Small intestine (tissue), 7 donors: Measurements from ENCODE around the gene ZBED4. TPM values are rescaled to one million over a fixed set of nuclear protein-coding genes. Genes with fewer than 3 reads are reported as not detected.

Source experiments
- DNase-seq, 2 donors: peaks; one replicate each; pipeline versions ENCODE4 v3.0.0 to v3.0.0-alpha.2; 2013
- FAIRE-seq: peaks from 2 replicates; lab custom pipeline; 2012; peaks lifted over from hg19 to GRCh38; lab: Jason Lieb, UNC
- H3K27ac ChIP-seq, 3 donors: one replicate each; pipeline ENCODE4 v1.5.1; 2013; ENCODE audit warnings: low read length in 2 of 3, mild to moderate bottlenecking in 2 of 3, control low read depth in 1 of 3, inconsistent platforms in 1 of 3, low read depth in 1 of 3, moderate library complexity in 1 of 3
- H3K27me3 ChIP-seq, 3 donors: one replicate each; pipeline ENCODE4 v1.6.1; 2013; ENCODE audit warnings: low read length in 3 of 3, inconsistent platforms in 1 of 3; ENCODE audit not compliant: control insufficient read depth in 3 of 3, insufficient read depth in 3 of 3
- H3K36me3 ChIP-seq, 3 donors: one replicate each; pipeline ENCODE4 v1.6.1; 2013; ENCODE audit warnings: low read length in 3 of 3, inconsistent platforms in 1 of 3, low read depth in 1 of 3, mild to moderate bottlenecking in 1 of 3, moderate library complexity in 1 of 3; ENCODE audit not compliant: control insufficient read depth in 3 of 3, insufficient read depth in 2 of 3
- H3K4me1 ChIP-seq, 3 donors: one replicate each; pipeline ENCODE4 v1.6.1; 2013; ENCODE audit warnings: low read length in 2 of 3, inconsistent platforms in 1 of 3, low read depth in 1 of 3, mild to moderate bottlenecking in 1 of 3, moderate library complexity in 1 of 3; ENCODE audit not compliant: control insufficient read depth in 3 of 3, insufficient read depth in 2 of 3
- H3K4me3 ChIP-seq, 3 donors: one replicate each; pipeline ENCODE4 v1.5.1; 2013; ENCODE audit warnings: low read length in 3 of 3, control low read depth in 1 of 3, inconsistent platforms in 1 of 3, low read depth in 1 of 3, mild to moderate bottlenecking in 1 of 3, moderate library complexity in 1 of 3
- H3K9me3 ChIP-seq, 2 donors: one replicate each; pipeline ENCODE4 v1.6.1; 2013; ENCODE audit warnings: low read depth in 1 of 2, low read length in 1 of 2; ENCODE audit not compliant: control insufficient read depth in 2 of 2, insufficient read depth in 1 of 2
- WGBS, 3 donors: extraction: QIAGEN DNeasy Blood & Tissue Kit; methylation state at CpG; one replicate each; pipeline ENCODE4 v1.1.7; 2013; 5-methylcytosine and 5-hydroxymethylcytosine counted together
- polyA plus RNA-seq, 4 donors: library from polyadenylated mRNA; stranded (reverse) in 3 of 4; unstranded in 1 of 4; fragments of 200-250 nt in 3 of 4; fragments of 120-200 nt in 1 of 4; gene quantifications; one replicate each; pipeline versions ENCODE4 v1.2.1 to v1.2.3, GENCODE V29; 2013
- donor health status: healthy with polysubstance abuse.
- donor health status: control.
- donor health status: control.
- donor health status: Bipolar disorder and iron deficiency.
- donor health status: healthy.

Gene ZBED4
- polyA plus RNA-seq, 4 donors, result 3.2 to 12.4 (median 5.6) TPM

DNA sequence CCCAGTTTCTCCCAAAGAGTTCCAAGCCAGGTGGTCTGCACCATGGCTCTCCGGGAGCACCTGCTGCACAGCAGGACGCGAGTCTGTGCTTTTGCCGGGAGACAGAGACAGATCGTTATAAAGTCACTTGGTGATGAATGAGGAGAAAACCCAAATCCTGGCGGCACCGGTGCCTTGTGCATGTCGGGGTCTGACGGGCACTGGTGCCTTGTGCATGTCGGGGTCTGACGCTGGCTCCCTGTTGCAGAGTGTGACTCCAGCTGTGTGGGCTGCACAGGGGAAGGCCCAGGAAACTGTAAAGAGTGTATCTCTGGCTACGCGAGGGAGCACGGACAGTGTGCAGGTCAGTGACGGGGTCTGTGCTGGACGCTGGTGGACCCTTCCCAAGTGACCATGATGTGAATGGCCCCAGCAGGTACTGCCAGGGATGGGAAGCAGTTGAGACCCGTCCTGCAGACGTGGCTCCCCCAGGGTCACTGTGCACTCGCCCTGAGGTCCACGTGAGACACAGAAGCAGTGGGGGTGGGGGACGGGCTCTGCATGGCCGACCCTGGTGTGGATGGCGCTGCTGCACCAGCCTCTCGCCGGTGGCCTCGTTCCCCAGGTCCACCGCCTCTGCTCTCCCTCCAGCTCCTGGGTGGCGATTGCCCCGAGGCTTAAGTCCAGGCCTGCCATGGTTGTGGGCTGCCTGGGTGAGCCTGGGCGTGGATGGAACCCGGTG is 70.6 kb downstream of the ZBED4 start:
- DNase-seq, result no peak
- Histone ChIP-seq H3K27ac (no peak overlapping the region), H3K36me3 (peaks cover 0 to 38% (median 5%) of the 10 kb centered on the region in 3 donors), H3K27me3 (peaks cover 0 to 6% (median 0%) of the 10 kb centered on the region in 3 donors), H3K9me3 (no peaks in the 10 kb centered on the region), H3K4me1 (peaks cover 0 to 4% (median under 1%) of the 10 kb centered on the region in 3 donors), H3K4me3 (no peak overlapping the region)
- 96 to 97% (median 96%) methylated on average over 30 to 31 of the region's 31 CpGs for WGBS, 3 donors
- FAIRE-seq, result no peak

DNA sequence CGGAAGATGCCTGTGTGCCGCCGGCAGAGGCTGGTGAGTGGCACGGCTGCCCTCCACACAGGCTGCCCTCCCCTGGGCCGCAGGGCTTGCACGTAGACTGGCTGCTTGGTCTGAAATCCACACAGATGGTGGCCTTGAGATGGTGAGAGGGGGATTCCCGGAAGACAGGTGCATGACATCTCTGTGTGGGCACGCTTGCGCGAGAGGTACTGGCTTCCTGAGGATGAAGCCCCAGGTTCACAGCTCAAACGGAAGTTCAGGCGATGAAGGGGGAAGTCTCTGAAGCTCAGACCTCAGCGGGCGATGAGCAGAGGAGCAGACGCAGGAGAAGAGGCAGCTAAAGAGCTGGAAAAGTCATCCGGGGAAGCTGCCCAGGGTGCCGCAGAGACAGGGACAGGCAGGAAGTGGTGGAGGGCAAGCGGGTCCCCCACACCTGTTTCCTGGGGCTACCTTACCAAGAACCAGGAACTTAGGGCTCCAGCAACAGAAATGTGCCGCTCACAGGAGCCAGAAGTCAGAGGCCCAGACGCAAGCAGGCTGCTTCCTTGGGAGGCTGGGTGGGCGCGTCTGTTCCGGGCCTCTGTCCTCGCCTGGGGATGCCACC is 72.0 kb downstream of the ZBED4 start:
- no peak overlapping the region for H3K4me3 ChIP-seq
- peak overlapping the region in 2 of 3 donors; percentile 53 to 62 for H3K27ac ChIP-seq
- peaks cover 0 to 4% (median 0%) of the 10 kb centered on the region in 3 donors for H3K4me1 ChIP-seq
- H3K27me3 ChIP-seq, result peaks cover 0 to 8% (median 0%) of the 10 kb centered on the region in 3 donors
- WGBS, 3 donors, result 67 to 97% (median 73%) methylated on average over 24 of the region's 24 CpGs
- DNase-seq (no peak), FAIRE-seq (no peak)
- H3K9me3 ChIP-seq, result no peaks in the 10 kb centered on the region
- peaks cover 0 to 32% (median 5%) of the 10 kb centered on the region in 3 donors for H3K36me3 ChIP-seq

DNA sequence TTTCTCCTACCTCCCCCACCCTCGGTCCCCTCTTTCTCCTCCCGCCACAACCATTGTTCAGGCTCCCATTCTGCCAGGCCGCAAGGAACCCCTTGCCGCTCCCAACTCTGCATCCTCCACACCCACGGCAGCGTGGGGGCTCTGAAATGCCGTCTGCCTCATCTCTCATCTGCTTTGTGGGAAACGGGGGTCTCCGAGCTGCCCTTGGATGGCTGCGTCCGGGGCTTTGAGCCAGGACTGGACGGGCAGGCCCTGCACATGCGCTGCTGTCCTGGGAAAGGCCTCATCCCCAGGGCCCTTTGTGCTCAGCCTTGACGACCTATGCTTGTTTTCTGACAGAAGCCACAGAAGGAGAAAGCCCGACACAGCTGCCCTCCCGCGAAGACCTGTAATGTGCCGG is 73.3 kb downstream of the ZBED4 start:
- no peak for DNase-seq
- no peak overlapping the region for H3K27ac ChIP-seq
- peaks cover 0 to 8% (median 0%) of the 10 kb centered on the region in 3 donors for H3K27me3 ChIP-seq
- H3K9me3 ChIP-seq, result no peaks in the 10 kb centered on the region
- WGBS, 3 donors, result 84 to 91% (median 91%) methylated on average over 16 to 17 of the region's 18 CpGs
- peaks cover 0 to 4% (median 0%) of the 10 kb centered on the region in 3 donors for H3K4me1 ChIP-seq
- peaks cover 0 to 24% (median 2%) of the 10 kb centered on the region in 3 donors for H3K36me3 ChIP-seq
- FAIRE-seq, result no peak
- H3K4me3 ChIP-seq, result no peak overlapping the region

DNA sequence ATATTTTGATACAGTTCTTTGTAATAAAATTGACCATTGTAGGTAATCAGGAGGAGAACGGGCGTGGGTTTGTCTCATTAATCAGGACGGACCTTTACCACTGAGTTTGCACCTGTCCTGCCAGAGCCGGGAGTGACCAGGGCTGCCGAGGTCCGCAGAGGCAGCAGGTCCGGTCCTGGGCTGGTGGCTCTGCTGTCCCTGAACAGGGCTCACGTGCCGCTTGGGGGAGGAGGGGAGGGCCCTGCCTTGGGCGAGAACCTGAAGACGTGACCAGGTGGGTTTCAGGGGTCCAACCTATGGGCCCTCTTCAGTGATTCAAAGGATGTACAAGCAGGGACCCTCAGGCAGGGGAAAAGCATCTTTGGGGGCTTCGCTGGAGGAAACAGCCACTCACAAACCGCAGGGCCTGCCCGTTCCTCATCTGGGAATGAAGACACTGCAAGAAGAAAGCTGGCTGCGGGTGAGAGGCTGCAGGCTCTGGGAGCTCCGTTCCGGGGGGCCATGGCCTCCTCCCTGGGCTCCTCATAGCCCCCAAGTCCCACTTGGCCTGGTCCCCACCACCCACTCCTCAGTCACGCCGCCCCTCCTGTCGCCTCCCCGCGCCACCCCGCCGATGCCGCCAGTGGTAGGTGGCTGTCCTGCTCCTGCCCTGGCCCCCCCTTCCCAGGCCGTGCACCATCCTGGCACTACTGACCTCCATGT is 74.0 kb downstream of the ZBED4 start:
- peaks cover 0 to 4% (median 0%) of the 10 kb centered on the region in 3 donors for H3K4me1 ChIP-seq
- no peak overlapping the region for H3K27ac ChIP-seq
- H3K4me3 ChIP-seq, result no peak overlapping the region
- FAIRE-seq, result no peak
- peaks cover 0 to 8% (median 0%) of the 10 kb centered on the region in 3 donors for H3K27me3 ChIP-seq
- H3K36me3 ChIP-seq, result peaks cover 0 to 21% (median 2%) of the 10 kb centered on the region in 3 donors
- 91 to 94% (median 93%) methylated on average over 21 to 26 of the region's 26 CpGs for WGBS, 3 donors
- no peaks in the 10 kb centered on the region for H3K9me3 ChIP-seq
- no peak for DNase-seq

DNA sequence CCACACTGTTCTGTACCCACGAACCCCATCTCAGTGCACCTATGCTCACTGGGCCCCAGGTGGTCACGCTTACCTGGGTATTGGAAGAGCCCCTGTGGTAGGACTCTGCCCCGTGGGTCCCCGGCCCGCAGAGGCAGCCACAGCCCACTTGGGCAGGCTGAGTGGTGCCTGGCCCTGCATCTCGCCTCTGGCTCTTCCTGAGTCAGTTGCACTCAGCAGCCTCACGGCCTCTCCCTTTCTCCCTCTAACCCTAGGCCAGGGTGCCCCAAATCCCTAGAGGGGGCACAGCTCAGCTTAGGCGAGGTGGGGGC is 74.5 kb downstream of the ZBED4 start:
- FAIRE-seq (no peak), DNase-seq (no peak)
- no peaks in the 10 kb centered on the region for H3K9me3 ChIP-seq
- 83 to 90% (median 87%) methylated on average over 8 of the region's 8 CpGs for WGBS, 3 donors
- peaks cover 0 to 4% (median 0%) of the 10 kb centered on the region in 3 donors for H3K4me1 ChIP-seq
- H3K27me3 ChIP-seq, result peaks cover 0 to 8% (median 0%) of the 10 kb centered on the region in 3 donors
- H3K27ac ChIP-seq, result no peak overlapping the region
- H3K36me3 ChIP-seq, result peaks cover 0 to 18% (median 2%) of the 10 kb centered on the region in 3 donors
- H3K4me3 ChIP-seq, result no peak overlapping the region

DNA sequence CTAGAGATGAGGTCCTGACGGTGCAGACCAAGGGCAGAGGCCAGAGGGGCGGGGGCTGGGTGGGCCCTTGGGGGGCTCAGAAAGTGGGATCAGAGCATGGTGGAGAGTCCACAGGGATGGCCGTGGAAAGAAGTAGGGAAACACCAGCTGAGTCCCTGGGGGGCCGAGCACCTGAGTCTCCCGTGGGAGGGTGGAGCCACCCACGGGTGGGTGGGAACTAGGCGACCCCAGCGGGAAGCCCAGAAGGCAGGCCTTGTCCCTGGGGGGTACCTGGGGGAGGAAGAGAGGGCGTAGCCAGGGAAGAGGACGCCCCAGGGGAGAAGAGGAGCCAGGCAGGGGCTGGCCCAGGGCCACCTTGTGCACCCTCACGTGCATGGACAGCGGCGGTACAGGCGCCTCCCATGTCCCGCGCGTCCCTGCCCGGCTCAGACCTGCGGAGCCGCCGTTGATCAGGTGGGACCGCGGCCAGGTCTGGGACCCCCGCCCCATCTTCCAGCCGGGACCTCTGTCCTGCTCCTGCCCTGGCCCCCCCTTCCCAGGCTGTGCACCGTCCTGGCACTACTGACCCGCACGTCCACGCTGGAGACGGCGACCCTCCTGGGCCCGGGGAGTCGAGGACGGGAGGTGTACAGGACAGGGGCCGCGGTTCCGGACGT is 75.0 kb downstream of the ZBED4 start:
- H3K27ac ChIP-seq, result no peak overlapping the region
- no peaks in the 10 kb centered on the region for H3K9me3 ChIP-seq
- peaks cover 0 to 4% (median 0%) of the 10 kb centered on the region in 3 donors for H3K4me1 ChIP-seq
- H3K27me3 ChIP-seq, result peaks cover 0 to 8% (median 0%) of the 10 kb centered on the region in 3 donors
- peaks cover 0 to 17% (median 2%) of the 10 kb centered on the region in 3 donors for H3K36me3 ChIP-seq
- DNase-seq (no peak), FAIRE-seq (no peak)
- no peak overlapping the region for H3K4me3 ChIP-seq
- WGBS, 3 donors, result 25 to 53% (median 48%) methylated on average over 33 to 38 of the region's 38 CpGs

DNA sequence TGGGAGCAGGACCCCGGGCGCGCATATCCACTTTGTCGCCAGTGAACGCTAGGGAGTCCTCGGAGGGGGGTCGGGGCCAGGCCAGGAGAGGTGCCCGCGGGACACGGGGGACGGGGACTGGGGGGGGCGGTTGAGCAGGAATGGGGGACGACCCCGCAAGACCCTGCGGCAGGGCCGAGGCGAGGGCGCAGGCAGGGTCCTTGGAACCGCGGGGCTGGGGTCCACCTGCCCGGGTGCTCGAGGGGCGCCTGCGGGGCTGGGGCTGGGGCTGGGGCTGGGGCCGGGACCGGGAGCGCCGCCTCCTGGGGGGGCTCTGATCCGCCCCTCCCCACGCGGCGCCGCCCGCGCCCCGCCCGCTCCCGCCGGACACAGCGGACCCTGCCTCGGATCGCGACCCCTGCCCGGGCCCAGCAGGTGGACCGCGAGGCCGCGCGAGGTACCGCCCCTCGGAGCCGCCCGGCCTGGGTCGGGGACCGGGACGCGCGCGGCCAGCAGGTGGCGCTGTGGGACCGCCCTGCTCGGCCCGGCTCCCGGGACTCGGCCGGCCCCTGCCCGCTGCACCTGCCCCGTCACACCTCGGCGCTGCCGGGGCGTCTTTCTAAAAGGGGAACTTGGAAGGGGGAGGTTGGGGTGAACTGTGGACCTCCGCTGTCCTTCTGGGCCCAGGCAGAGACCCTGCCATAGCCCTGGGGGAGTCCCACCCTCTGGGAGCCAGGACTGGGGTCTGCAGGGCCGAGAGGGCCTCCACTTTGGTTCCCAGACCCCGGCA is 75.8 kb downstream of the ZBED4 start:
- H3K36me3 ChIP-seq, result peaks cover 0 to 11% (median 0%) of the 10 kb centered on the region in 3 donors
- no peak overlapping the region for H3K4me3 ChIP-seq
- no peak overlapping the region for H3K27ac ChIP-seq
- WGBS, 3 donors, result 4 to 9% (median 5%) methylated on average over 19 to 75 of the region's 75 CpGs
- H3K9me3 ChIP-seq, result no peaks in the 10 kb centered on the region
- no peak for FAIRE-seq
- peaks cover 0 to 4% (median 0%) of the 10 kb centered on the region in 3 donors for H3K4me1 ChIP-seq
- peaks cover 0 to 8% (median 0%) of the 10 kb centered on the region in 3 donors for H3K27me3 ChIP-seq
- DNase-seq, result peak in 1 of 2 donors; percentile 71
